ENCODE data around the gene PIP5K1B. TPM values are rescaled to one million over a fixed set of nuclear protein-coding genes. Genes with fewer than 3 reads are reported as not detected.

Gene PIP5K1B
- total and polyA plus RNA-seq, 10 of the 15 experiments (the other 5 are each of a cell fraction or from before 2014, with no cell fraction given): 6.8 to 16.3 (median 10.6) TPM

DNA sequence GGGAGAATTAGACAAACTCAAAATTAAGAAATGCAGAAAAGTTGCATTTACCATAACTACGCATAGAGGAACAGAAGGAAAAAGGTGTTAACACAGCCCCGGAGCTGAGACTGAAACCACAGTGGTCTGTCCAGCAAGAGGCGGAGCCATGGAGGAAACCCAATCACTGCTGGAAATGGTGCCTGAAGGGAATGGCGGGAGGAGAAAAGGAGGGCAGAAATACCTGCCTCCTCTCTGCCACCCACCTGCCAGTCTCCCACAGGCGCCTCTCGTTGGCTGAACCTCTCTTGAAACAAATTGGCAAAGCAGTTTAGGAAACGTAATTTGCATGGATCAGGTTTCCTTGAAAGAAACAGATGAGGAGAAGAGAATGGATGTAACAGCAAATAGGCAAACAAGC lies 318.6 kb downstream of the PIP5K1B start (continued):
- no peak for TF ChIP-seq MXI1 (IDR thresholded peaks at IDR 0.05; ENCODE audit: low read depth, low read length)

DNA sequence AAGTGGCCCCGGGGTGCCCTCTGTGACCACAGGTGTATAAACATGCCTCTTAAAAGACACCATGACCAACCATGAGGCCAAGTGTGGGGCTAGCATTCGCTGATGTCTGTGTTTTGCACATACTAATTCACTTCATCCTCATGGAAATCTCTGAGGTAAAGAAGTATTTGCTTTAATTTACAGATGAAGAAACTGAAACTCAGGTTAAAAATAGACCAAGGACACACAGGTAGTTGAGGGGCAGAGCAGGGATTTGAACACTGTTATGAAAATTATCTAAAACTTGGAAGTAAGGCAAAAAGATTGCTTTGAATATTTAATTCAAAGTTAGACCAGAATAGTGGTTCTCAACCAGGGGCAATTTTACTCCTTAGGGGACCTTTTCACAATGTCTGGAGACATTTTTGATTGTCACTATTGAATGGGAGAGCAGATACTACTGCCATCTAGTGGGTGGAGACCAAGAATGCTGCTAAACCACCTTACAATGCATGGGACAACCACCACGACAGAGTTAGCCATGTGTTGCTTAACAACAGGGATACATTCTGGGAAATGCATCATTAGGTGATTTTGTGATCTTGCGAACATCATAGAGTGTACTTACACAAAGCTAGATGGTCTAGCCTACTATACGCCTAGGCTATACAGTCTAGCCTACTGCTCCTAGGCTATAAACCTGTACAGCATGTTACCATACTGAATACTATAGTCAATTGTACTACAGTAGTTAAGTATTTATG lies 322.5 kb downstream of the PIP5K1B start:
- ChIA-PET RAD21 (ENCODE audit: unreplicated experiment) (interaction anchor here (1.2 to 1.4 kb wide), 2 partner anchors 28 to 321 kb away, joined by 3 read pairs; no protein-coding TSS in a partner anchor), POLR2A (no interaction called here), SMC1A (ENCODE audit: uncharacterized antibody, unreplicated experiment) (no interaction called here), CTCF (interaction anchor here (0.8 to 1.7 kb wide), 9 partner anchors 9 to 555 kb away, joined by 3 to 5 read pairs (median 3); no protein-coding TSS in a partner anchor)
- Histone ChIP-seq H3K27me3 (replicated peaks in 1 of 2; ENCODE audit: control insufficient read depth in 2 of 2, insufficient read depth in 2 of 2, low read length in 1 of 2) (no peaks in the 10 kb centered on the region), H3K9ac (ENCODE audit: control insufficient read depth, insufficient read depth, low read length) (no peak overlapping the region), H3K4me3 (no peak overlapping the region), H3K9me3 (replicated peaks; ENCODE audit: control insufficient read depth, insufficient read depth, low read length) (peaks cover 3% of the 10 kb centered on the region; the same call in 2 of the 3 replicates), H3K36me3 (ENCODE audit: control insufficient read depth in 2 of 2, insufficient read depth in 2 of 2, low read length in 1 of 2) (no peaks in the 10 kb centered on the region), H2AFZ (ENCODE audit: control insufficient read depth, low read depth, low read length) (peak overlapping the region; percentile 13; the same call in 1 of the 2 replicates), H3K27ac (ENCODE audit: control insufficient read depth, insufficient read depth) (no peak overlapping the region), H4K20me1 (ENCODE audit: control insufficient read depth, insufficient read depth) (no peaks in the 10 kb centered on the region), H3K4me2 (ENCODE audit: control insufficient read depth, insufficient read depth) (0 out of 2 replicates have a peak overlapping the region, but pooled peaks have one; percentile 2), H3K4me1 (ENCODE audit: control insufficient read depth, insufficient read depth, low read length) (peaks cover 6% of the 10 kb centered on the region), H3K79me2 (ENCODE audit: control insufficient read depth, insufficient read depth, low read length) (no peaks in the 10 kb centered on the region)
- no TSS peak for BruUV-seq (replicated peaks)
- peak; percentile 95 for ATAC-seq
- intact Hi-C loops (cut with micrococcal nuclease; ENCODE audit: unreplicated experiment) (loop anchor here (5.0 kb wide), 1 partner anchor 445 kb away; no protein-coding TSS in a partner anchor), in situ Hi-C loops (cut with MboI) (no loop called here)
- 2% methylated on average over 5 of the region's 5 CpGs for WGBS (ENCODE audit: insufficient coverage, insufficient replicate concordance, low lambda C conversion rate, missing lambda C conversion rate)
- peak; percentile 51 for DNase-seq (ENCODE audit: low read depth, low spot score)
- TF ChIP-seq RAD21 (IDR thresholded peaks at IDR 0.05; ENCODE audit: insufficient read depth, low read depth, low read length): peak; percentile 74
- TF ChIP-seq TBL1XR1 (IDR thresholded peaks at IDR 0.05; ENCODE audit: low read depth, low read length): no peak
- TF ChIP-seq RUNX3 (IDR thresholded peaks at IDR 0.05; ENCODE audit: low read length): peak; percentile 20; the same call in 1 of the 2 replicates
- no peak for TF ChIP-seq EP300 (IDR thresholded peaks at IDR 0.05; ENCODE audit: borderline replicate concordance in 1 of 2, control insufficient read depth in 1 of 2, low read depth in 2 of 2, low read length in 2 of 2)
- no peak for TF ChIP-seq YBX1 (IDR thresholded peaks at IDR 0.05)
- TF ChIP-seq GATAD2B (conservative IDR thresholded peaks at IDR 0.05; ENCODE audit: low read depth): no peak
- TF ChIP-seq CHD1 (IDR thresholded peaks at IDR 0.05; ENCODE audit: low read depth, low read length): no peak
- no peak for TF ChIP-seq SREBF1 (IDR thresholded peaks at IDR 0.05; ENCODE audit: low read length)
- TF ChIP-seq CTCF (IDR thresholded peaks at IDR 0.05 in 2 of 3, conservative IDR thresholded peaks at IDR 0.05 in 1 of 3; ENCODE audit: control insufficient read depth in 2 of 3, extremely low read depth in 1 of 3, insufficient read depth in 1 of 3, low read depth in 3 of 3, low read length in 3 of 3): peak; percentile 76 to 83 (median 79)
- no peak for TF ChIP-seq RBBP5 (conservative IDR thresholded peaks at IDR 0.05)
- TF ChIP-seq, protein P1, sequence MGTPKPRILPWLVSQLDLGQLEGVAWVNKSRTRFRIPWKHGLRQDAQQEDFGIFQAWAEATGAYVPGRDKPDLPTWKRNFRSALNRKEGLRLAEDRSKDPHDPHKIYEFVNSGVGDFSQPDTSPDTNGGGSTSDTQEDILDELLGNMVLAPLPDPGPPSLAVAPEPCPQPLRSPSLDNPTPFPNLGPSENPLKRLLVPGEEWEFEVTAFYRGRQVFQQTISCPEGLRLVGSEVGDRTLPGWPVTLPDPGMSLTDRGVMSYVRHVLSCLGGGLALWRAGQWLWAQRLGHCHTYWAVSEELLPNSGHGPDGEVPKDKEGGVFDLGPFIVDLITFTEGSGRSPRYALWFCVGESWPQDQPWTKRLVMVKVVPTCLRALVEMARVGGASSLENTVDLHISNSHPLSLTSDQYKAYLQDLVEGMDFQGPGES (IDR thresholded peaks at IDR 0.05): no peak
- peak; percentile 58; the same call in 1 of the 2 replicates for TF ChIP-seq YY1 (IDR thresholded peaks at IDR 0.05; ENCODE audit: low read depth, low read length)
- no peak for TF ChIP-seq POLR2AphosphoS2 (IDR thresholded peaks at IDR 0.05; ENCODE audit: low read depth, low read length)
- TF ChIP-seq KDM1A (IDR thresholded peaks at IDR 0.05; ENCODE audit: borderline replicate concordance): no peak
- peak; percentile 44; the same call in 1 of the 2 replicates for TF ChIP-seq SMC3 (IDR thresholded peaks at IDR 0.05; ENCODE audit: borderline replicate concordance, low read length)
- TF ChIP-seq PBX3 (IDR thresholded peaks at IDR 0.05; ENCODE audit: insufficient replicate concordance, low read depth, low read length): no peak
- peak; percentile 94 for FAIRE-seq
